Measurements from ENCODE around the gene ADAM23.

DNA sequence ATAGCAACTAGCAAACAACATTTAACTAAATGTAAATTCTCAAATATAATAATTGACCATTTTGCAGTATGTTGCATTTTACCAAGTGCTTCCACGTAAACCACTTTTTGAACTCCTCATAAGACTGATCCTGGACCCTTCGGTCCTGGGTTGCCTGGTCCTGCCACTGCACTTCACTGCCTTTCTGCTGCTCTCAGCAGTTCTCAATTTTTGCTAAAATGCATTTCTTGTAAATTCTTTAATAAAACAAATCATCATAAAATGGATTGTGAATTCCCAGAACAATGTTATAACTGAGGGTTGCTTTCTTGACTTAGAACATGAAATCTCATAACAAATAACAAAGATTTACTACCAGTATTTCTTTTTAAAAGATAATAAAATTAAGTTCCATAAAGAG, 12.9 kb upstream of the ADAM23 start:
- TF ChIP-seq, protein P1, sequence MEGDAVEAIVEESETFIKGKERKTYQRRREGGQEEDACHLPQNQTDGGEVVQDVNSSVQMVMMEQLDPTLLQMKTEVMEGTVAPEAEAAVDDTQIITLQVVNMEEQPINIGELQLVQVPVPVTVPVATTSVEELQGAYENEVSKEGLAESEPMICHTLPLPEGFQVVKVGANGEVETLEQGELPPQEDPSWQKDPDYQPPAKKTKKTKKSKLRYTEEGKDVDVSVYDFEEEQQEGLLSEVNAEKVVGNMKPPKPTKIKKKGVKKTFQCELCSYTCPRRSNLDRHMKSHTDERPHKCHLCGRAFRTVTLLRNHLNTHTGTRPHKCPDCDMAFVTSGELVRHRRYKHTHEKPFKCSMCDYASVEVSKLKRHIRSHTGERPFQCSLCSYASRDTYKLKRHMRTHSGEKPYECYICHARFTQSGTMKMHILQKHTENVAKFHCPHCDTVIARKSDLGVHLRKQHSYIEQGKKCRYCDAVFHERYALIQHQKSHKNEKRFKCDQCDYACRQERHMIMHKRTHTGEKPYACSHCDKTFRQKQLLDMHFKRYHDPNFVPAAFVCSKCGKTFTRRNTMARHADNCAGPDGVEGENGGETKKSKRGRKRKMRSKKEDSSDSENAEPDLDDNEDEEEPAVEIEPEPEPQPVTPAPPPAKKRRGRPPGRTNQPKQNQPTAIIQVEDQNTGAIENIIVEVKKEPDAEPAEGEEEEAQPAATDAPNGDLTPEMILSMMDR (IDR thresholded peaks at IDR 0.05): no peak
- no peak for TF ChIP-seq POLR2A (IDR thresholded peaks at IDR 0.05)

Measured in thyroid gland (tissue), 4 donors.